Lung (tissue), 12 donors: ENCODE results near the gene GPAM. TPM values are rescaled to one million over a fixed set of nuclear protein-coding genes. Genes with fewer than 3 reads are reported as not detected.

Experiments
- ATAC-seq: fragments of 200-7000 bp; cut with Tn5 transposase; one replicate; pipeline ENCODE4 v1.9.1; 2020; ENCODE audit warnings: moderate number of reproducible peaks; ENCODE audit not compliant: insufficient read depth, low FRiP score
- DNase-seq, 3 donors: peaks; one replicate each; pipeline ENCODE4 v3.0.0-alpha.2; 2013 to 2017
- H3K27ac ChIP-seq, 2 donors: one replicate each; pipeline ENCODE4 v1.5.1; 2013; ENCODE audit warnings: mild to moderate bottlenecking in 2 of 2, moderate library complexity in 2 of 2, control low read depth in 1 of 2, inconsistent platforms in 1 of 2, low read depth in 1 of 2, low read length in 1 of 2
- H3K27me3 ChIP-seq, 3 donors: one replicate each; pipeline ENCODE4 v1.5.1; 2013; ENCODE audit warnings: low read length in 2 of 3; ENCODE audit not compliant: control insufficient read depth in 3 of 3, insufficient read depth in 3 of 3
- H3K36me3 ChIP-seq, 4 donors: one replicate each; pipeline ENCODE4 v1.5.1; 2013; ENCODE audit warnings: low read length in 4 of 4, mild to moderate bottlenecking in 1 of 4, moderate library complexity in 1 of 4; ENCODE audit not compliant: control insufficient read depth in 4 of 4, insufficient read depth in 4 of 4
- H3K4me1 ChIP-seq, 5 donors: one replicate each; pipeline ENCODE4 v1.5.1; 2013; ENCODE audit warnings: low read length in 5 of 5, mild to moderate bottlenecking in 2 of 5, moderate library complexity in 1 of 5; ENCODE audit not compliant: control insufficient read depth in 5 of 5, insufficient read depth in 5 of 5
- H3K4me3 ChIP-seq: one replicate; pipeline ENCODE4 v1.5.1; 2013; ENCODE audit warnings: mild to moderate bottlenecking, control low read depth, moderate library complexity
- H3K9ac ChIP-seq, 2 donors: one replicate each; pipeline ENCODE4 v1.5.1; 2013; ENCODE audit warnings: low read length in 2 of 2, control low read depth in 1 of 2; ENCODE audit not compliant: insufficient read depth in 1 of 2
- H3K9me3 ChIP-seq, 4 donors: one replicate each; pipeline ENCODE4 v1.5.1; 2013; ENCODE audit warnings: low read length in 3 of 4, mild to moderate bottlenecking in 1 of 4, moderate library complexity in 1 of 4; ENCODE audit not compliant: control insufficient read depth in 4 of 4, insufficient read depth in 3 of 4
- WGBS, 2 donors: extraction: QIAGEN DNeasy Blood & Tissue Kit; methylation state at CpG; one replicate each; pipeline ENCODE4 v1.1.7; 2013; 5-methylcytosine and 5-hydroxymethylcytosine counted together
- polyA plus RNA-seq, 2 donors: library from polyadenylated mRNA; stranded (reverse); fragments of 200-250 nt; gene quantifications; one replicate each; pipeline ENCODE4 v1.2.1, GENCODE V29; 2013
- total RNA-seq, 2 donors: library from RNA; depleted of rRNA in 1 of 2; stranded (reverse); fragments of >200 nt in 1 of 2; gene quantifications; one replicate each; pipeline ENCODE4 v1.2.1, GENCODE V29; 2014 to 2021
- TF ChIP-seq, protein P1 (sequence below): IDR thresholded peaks from 2 replicates; pipeline ENCODE4 v1.5.1; 2012; ENCODE audit warnings: mild to moderate bottlenecking; ENCODE audit errors: control extremely low read depth, extremely low read depth
- donor health status: control.
- donor health status: control.
- donor health status: Bipolar disorder and iron deficiency.
- donor health status: healthy.
- donor health status: DM: yes; HTN: yes; CAD: no.

The GPAM gene
- total and polyA plus RNA-seq, 4 donors, result 2.7 to 21.8 (median 8.9) TPM

DNA sequence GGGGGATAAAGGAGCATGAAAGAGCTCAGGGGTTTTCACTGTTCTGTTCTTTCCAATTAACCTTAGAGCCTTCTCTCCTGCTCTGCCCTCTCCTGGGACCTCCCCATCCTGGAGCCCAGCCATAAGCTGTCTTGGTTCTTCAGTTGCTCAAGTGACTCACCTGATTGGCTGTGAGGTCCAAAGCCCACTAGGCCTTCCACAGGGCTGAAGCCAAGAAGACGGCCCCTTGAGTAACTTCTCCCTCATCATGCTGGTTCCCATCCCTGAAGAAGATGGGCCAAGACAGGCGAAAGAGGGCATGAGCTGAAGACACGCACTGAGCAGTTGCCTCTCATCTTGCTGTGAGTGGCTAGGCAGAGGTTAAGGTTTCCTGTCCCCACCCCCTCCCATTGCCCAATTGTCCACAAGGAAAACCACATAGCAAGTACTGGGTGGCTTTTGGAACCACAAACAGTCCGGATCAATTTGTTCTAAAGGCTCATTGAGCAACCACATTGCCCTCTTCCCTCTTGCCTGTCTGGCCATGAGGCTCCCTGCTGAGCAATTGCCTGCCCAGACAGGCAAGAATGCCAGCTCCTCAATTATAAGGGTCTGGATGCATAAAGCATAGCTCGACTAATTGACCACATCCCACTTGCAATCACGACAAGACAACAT is 43.9 kb upstream of the GPAM start:
- ATAC-seq (peak; percentile 31), DNase-seq (no peak)
- Histone ChIP-seq H3K27me3 (no peaks in the 10 kb centered on the region), H3K4me3 (no peak overlapping the region), H3K9ac (no peak overlapping the region), H3K9me3 (peaks cover 0 to 6% (median 0%) of the 10 kb centered on the region in 4 donors), H3K27ac (no peak overlapping the region), H3K36me3 (no peaks in the 10 kb centered on the region), H3K4me1 (peaks cover 0 to 3% (median 0%) of the 10 kb centered on the region in 5 donors)
- 38 to 55% methylated on average over 6 of the region's 6 CpGs for WGBS, 2 donors
- TF ChIP-seq, protein P1, sequence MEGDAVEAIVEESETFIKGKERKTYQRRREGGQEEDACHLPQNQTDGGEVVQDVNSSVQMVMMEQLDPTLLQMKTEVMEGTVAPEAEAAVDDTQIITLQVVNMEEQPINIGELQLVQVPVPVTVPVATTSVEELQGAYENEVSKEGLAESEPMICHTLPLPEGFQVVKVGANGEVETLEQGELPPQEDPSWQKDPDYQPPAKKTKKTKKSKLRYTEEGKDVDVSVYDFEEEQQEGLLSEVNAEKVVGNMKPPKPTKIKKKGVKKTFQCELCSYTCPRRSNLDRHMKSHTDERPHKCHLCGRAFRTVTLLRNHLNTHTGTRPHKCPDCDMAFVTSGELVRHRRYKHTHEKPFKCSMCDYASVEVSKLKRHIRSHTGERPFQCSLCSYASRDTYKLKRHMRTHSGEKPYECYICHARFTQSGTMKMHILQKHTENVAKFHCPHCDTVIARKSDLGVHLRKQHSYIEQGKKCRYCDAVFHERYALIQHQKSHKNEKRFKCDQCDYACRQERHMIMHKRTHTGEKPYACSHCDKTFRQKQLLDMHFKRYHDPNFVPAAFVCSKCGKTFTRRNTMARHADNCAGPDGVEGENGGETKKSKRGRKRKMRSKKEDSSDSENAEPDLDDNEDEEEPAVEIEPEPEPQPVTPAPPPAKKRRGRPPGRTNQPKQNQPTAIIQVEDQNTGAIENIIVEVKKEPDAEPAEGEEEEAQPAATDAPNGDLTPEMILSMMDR, result no peak

DNA sequence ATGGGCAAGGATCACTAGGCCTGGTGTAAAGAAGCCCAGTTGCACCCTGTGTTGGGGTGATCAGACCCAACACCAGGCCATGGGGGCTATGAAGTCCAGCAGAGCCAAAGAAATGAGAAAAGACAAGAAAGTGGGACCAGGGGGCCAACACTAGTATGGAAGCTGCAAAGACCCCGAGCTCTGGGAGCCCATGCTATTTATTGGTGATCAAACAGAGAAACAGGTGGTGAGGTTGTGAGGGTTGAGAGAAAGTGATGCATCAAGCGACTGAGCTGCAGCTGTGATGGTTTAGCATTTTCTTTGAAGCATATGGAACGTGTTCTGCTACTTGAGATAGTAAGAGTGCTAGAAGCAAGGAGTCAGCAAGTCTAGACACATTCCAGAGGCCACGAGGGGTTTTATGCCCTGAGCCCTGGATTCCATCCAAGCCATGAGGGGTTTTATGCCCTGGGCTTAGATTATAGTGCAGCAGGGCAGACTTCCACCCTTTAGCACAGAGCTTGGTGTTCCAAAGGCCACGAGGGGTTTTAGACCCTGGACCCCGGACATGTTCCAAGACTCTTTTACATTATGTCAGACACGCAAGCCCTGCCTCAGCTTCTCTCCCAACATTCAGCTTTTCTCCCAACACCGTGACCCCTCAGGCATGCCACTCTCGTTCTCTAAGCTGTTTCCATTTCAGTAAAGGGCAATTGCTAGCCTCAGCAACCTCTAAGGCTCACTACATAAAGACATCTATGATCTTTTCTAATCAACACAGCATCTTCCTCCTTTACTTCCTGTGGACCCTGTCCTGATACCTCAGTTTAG is 43.1 kb upstream of the GPAM start:
- no peak overlapping the region for H3K4me3 ChIP-seq
- H3K4me1 ChIP-seq, result peaks cover 0 to 2% (median 0%) of the 10 kb centered on the region in 5 donors
- no peak overlapping the region for H3K9ac ChIP-seq
- ATAC-seq (no peak), DNase-seq (no peak)
- TF ChIP-seq, protein P1, result no peak
- no peaks in the 10 kb centered on the region for H3K36me3 ChIP-seq
- H3K9me3 ChIP-seq, result peaks cover 0 to 6% (median 0%) of the 10 kb centered on the region in 4 donors
- 73 to 85% methylated on average over 9 of the region's 9 CpGs for WGBS, 2 donors
- no peaks in the 10 kb centered on the region for H3K27me3 ChIP-seq
- H3K27ac ChIP-seq, result no peak overlapping the region

DNA sequence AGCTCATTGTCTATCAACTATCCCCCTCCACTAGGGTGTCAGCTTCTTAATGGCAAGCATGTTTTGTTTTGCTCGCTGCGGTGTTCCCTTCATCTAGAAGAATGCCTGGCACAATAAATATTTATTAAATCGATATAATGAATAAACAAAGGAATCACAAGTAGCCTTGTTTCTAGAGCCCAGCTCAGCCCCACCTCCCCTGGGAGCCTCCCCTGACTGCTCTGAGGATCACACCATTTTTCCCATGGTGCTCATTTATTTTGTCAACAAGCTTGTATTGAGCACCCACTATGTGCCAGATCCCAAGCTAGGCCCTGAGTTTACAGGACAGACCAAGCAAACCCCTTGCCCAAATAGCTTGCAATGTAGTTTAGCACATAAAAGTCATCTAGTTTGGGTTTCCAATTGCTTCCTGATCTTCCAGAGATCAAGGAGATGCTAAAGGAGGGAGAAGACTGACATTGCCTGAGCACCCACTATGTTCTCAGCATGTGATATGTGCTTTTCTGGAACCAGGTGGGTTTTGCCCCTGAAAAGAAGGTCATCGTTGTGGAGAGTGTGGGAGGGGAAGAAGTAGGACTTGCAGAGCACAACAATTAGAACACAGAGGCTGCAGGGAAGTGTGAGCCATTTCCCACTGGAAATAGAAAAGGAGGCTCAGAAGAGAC is 42.3 kb upstream of the GPAM start:
- Histone ChIP-seq H3K9ac (no peak overlapping the region), H3K4me1 (peaks cover 0 to 2% (median 0%) of the 10 kb centered on the region in 5 donors), H3K27me3 (no peaks in the 10 kb centered on the region), H3K4me3 (no peak overlapping the region), H3K36me3 (no peaks in the 10 kb centered on the region), H3K9me3 (peaks cover 0 to 6% (median 0%) of the 10 kb centered on the region in 4 donors), H3K27ac (no peak overlapping the region)
- ATAC-seq, result no peak
- WGBS, 2 donors, result 80 to 91% methylated on average over 4 of the region's 4 CpGs
- TF ChIP-seq, protein P1, result no peak
- no peak for DNase-seq
